Fibroblast of lung (primary cell): Measurements from ENCODE around the gene EMILIN3. TPM values are rescaled to one million over a fixed set of nuclear protein-coding genes. Genes with fewer than 3 reads are reported as not detected.

Experiments used
- DNase-seq, 2 donors: peaks; one replicate each; pipeline versions ENCODE4 v3.0.0 to v3.0.0-alpha.2; 2010; ENCODE audit warnings: low read depth in 2 of 2
- H2AFZ ChIP-seq: 2 replicates; pipeline ENCODE4 v1.5.1; 2012; ENCODE audit warnings: low read length, control low read depth, inconsistent platforms
- H3K27ac ChIP-seq: 2 replicates; pipeline ENCODE4 v1.5.1; 2011; ENCODE audit warnings: low read length, control low read depth; ENCODE audit not compliant: insufficient read depth
- H3K27me3 ChIP-seq: 2 replicates; pipeline ENCODE4 v1.5.1; 2011; ENCODE audit warnings: mild to moderate bottlenecking, low read length; ENCODE audit not compliant: control insufficient read depth, insufficient read depth
- H3K36me3 ChIP-seq: 2 replicates; pipeline ENCODE4 v1.5.1; 2011; ENCODE audit warnings: low read length; ENCODE audit not compliant: control insufficient read depth, insufficient read depth
- H3K4me1 ChIP-seq: 2 replicates; pipeline ENCODE4 v1.5.1; 2011; ENCODE audit warnings: low read length; ENCODE audit not compliant: control insufficient read depth, insufficient read depth; ENCODE audit errors: extremely low read depth
- H3K4me2 ChIP-seq: 2 replicates; pipeline ENCODE4 v1.5.1; 2011; ENCODE audit warnings: low read length, control low read depth; ENCODE audit not compliant: insufficient read depth; ENCODE audit errors: extremely low read depth
- H3K4me3 ChIP-seq, 4 experiments: fragments of 200-600 bp in 1 of 4; sonication (generic) in 1 of 4; replicated peaks in 1 of 4; 2 replicates each; pipeline ENCODE4 v1.5.1; 2011 to 2016; ENCODE audit warnings: low read length in 4 of 4, low read depth in 3 of 4, mild to moderate bottlenecking in 3 of 4, control low read depth in 2 of 4, inconsistent platforms in 1 of 4, mixed read lengths in 1 of 4; ENCODE audit not compliant: insufficient read depth in 1 of 4; ENCODE audit errors: control extremely low read depth in 1 of 4
- H3K79me2 ChIP-seq: 2 replicates; pipeline ENCODE4 v1.5.1; 2012; ENCODE audit warnings: mild to moderate bottlenecking, low read length, inconsistent platforms; ENCODE audit not compliant: control insufficient read depth, insufficient read depth
- H3K9ac ChIP-seq: 2 replicates; pipeline ENCODE4 v1.5.1; 2011; ENCODE audit warnings: mild to moderate bottlenecking, low read length, control low read depth; ENCODE audit not compliant: insufficient read depth
- H3K9me3 ChIP-seq: 2 replicates; pipeline ENCODE4 v1.5.1; 2012; ENCODE audit warnings: low read depth, low read length; ENCODE audit not compliant: control insufficient read depth, insufficient read depth
- H4K20me1 ChIP-seq: 2 replicates; pipeline ENCODE4 v1.5.1; 2011; ENCODE audit warnings: low read length; ENCODE audit not compliant: control insufficient read depth, insufficient read depth; ENCODE audit errors: extremely low read depth
- EZH2 ChIP-seq: IDR thresholded peaks from 2 replicates; pipeline ENCODE4 v1.5.1; 2012; ENCODE audit warnings: low read length, control low read depth, mild to moderate bottlenecking; ENCODE audit errors: missing control alignments
- polyA plus RNA-seq, 2 donors: library from polyadenylated mRNA; depleted of rRNA in 1 of 2; stranded (reverse) in 1 of 2; unstranded in 1 of 2; fragments of >200 nt; gene quantifications; 2 replicates each; pipeline ENCODE4 v1.2.1, GENCODE V29; 2011 to 2012; ENCODE audit warnings: missing spikeins in 1 of 2
- total RNA-seq: library from RNA; depleted of rRNA; stranded (reverse); fragments of >200 nt; gene quantifications from 2 replicates; pipeline ENCODE4 v1.2.1, GENCODE V29; 2014
- TF ChIP-seq, protein P1 (sequence below), 2 donors: IDR thresholded peaks in 1 of 2; conservative IDR thresholded peaks in 1 of 2; 1 replicate in 1 of 2; 2 replicates in 1 of 2; pipeline ENCODE4 v1.5.1; 2011 to 2012; ENCODE audit warnings: low read length in 2 of 2, control low read depth in 1 of 2, inconsistent platforms in 1 of 2, low read depth in 1 of 2, mild to moderate bottlenecking in 1 of 2

Gene EMILIN3
- total and polyA plus RNA-seq, 2 donors (not counting 1 experiment from before 2014, with no cell fraction given): 0.05 to 0.17 TPM

GRCh38 chr20:41376349-41376748, 9.7 kb upstream of the EMILIN3 start:
- Histone ChIP-seq H3K27ac (no peak overlapping the region), H4K20me1 (no peaks in the 10 kb centered on the region), H2AFZ (no peak overlapping the region), H3K4me3 (no peak overlapping the region), H3K9ac (no peak overlapping the region), H3K4me2 (no peak overlapping the region), H3K4me1 (no peaks in the 10 kb centered on the region), H3K79me2 (no peaks in the 10 kb centered on the region), H3K36me3 (no peaks in the 10 kb centered on the region), H3K27me3 (peaks cover 8% of the 10 kb centered on the region), H3K9me3 (no peaks in the 10 kb centered on the region)
- DNase-seq: no peak
- TF ChIP-seq EZH2: no peak
- TF ChIP-seq, protein P1, sequence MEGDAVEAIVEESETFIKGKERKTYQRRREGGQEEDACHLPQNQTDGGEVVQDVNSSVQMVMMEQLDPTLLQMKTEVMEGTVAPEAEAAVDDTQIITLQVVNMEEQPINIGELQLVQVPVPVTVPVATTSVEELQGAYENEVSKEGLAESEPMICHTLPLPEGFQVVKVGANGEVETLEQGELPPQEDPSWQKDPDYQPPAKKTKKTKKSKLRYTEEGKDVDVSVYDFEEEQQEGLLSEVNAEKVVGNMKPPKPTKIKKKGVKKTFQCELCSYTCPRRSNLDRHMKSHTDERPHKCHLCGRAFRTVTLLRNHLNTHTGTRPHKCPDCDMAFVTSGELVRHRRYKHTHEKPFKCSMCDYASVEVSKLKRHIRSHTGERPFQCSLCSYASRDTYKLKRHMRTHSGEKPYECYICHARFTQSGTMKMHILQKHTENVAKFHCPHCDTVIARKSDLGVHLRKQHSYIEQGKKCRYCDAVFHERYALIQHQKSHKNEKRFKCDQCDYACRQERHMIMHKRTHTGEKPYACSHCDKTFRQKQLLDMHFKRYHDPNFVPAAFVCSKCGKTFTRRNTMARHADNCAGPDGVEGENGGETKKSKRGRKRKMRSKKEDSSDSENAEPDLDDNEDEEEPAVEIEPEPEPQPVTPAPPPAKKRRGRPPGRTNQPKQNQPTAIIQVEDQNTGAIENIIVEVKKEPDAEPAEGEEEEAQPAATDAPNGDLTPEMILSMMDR (conservative IDR thresholded peaks at IDR 0.05 in 1 of 2, IDR thresholded peaks at IDR 0.05 in 1 of 2; ENCODE audit: low read depth in 1 of 2, low read length in 2 of 2): no peak

DNA sequence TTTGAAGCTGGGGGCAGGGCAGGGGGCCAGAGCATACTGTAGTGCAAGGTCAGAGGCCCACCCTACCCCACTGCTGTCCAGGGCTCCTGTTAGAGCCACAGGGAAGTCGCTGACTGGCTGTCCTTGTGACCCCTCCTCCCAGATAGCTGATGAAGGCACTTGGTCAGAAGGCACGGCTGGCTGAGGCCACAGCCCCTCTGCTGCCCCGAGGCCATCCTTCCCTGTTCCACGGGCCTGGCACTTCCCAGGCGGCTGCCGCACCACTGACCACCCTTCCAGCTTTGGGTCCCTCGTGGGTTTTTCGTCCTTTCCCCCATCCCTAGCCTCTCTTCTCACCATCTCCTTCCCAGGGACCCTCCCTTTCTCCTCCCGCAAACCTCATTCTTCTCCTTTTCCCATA, 9.2 kb upstream of the EMILIN3 start:
- no peak for TF ChIP-seq EZH2
- TF ChIP-seq, protein P1 (conservative IDR thresholded peaks at IDR 0.05 in 1 of 2, IDR thresholded peaks at IDR 0.05 in 1 of 2; ENCODE audit: low read depth in 1 of 2, low read length in 2 of 2): no peak
- H3K27me3 ChIP-seq: peaks cover 8% of the 10 kb centered on the region
- no peaks in the 10 kb centered on the region for H4K20me1 ChIP-seq
- H3K4me3 ChIP-seq: no peak overlapping the region
- H2AFZ ChIP-seq: no peak overlapping the region
- H3K9me3 ChIP-seq: no peaks in the 10 kb centered on the region
- H3K79me2 ChIP-seq: no peaks in the 10 kb centered on the region
- no peak overlapping the region for H3K9ac ChIP-seq
- H3K36me3 ChIP-seq: no peaks in the 10 kb centered on the region
- no peaks in the 10 kb centered on the region for H3K4me1 ChIP-seq
- DNase-seq: no peak
- H3K27ac ChIP-seq: no peak overlapping the region
- H3K4me2 ChIP-seq: no peak overlapping the region

- Histone ChIP-seq H3K4me2 (no peak overlapping the region), H3K4me1 (no peaks in the 10 kb centered on the region), H4K20me1 (no peaks in the 10 kb centered on the region), H3K27me3 (peaks cover 7% of the 10 kb centered on the region), H3K9ac (no peak overlapping the region), H3K79me2 (no peaks in the 10 kb centered on the region), H3K9me3 (no peaks in the 10 kb centered on the region), H3K27ac (no peak overlapping the region), H3K4me3 (no peak overlapping the region), H3K36me3 (no peaks in the 10 kb centered on the region), H2AFZ (no peak overlapping the region)
- DNase-seq: no peak
- TF ChIP-seq, protein P1 (conservative IDR thresholded peaks at IDR 0.05 in 1 of 2, IDR thresholded peaks at IDR 0.05 in 1 of 2; ENCODE audit: low read depth in 1 of 2, low read length in 2 of 2): no peak
- no peak for TF ChIP-seq EZH2
Observed at GRCh38 chr20:41373931-41374920, 7.6 kb upstream of the EMILIN3 start.
